Endothelial cell of umbilical vein (primary cell): ENCODE measurements around the gene CDK19.

ENCODE experiments used
- CTCF ChIP-seq, 2 donors: IDR thresholded peaks; 1 replicate in 1 of 2; 2 replicates in 1 of 2; pipeline ENCODE4 v1.5.1; 2011; ENCODE audit warnings: low read length in 2 of 2, mild to moderate bottlenecking in 2 of 2, moderate library complexity in 2 of 2, control low read depth in 1 of 2, inconsistent platforms in 1 of 2, low read depth in 1 of 2; ENCODE audit not compliant: insufficient read depth in 1 of 2; ENCODE audit errors: extremely low read depth in 1 of 2
- EZH2 ChIP-seq: IDR thresholded peaks from 2 replicates; pipeline ENCODE4 v1.6.1; 2012; ENCODE audit warnings: borderline replicate concordance, low read depth, mild to moderate bottlenecking, moderate library complexity, low read length, inconsistent platforms; ENCODE audit not compliant: severe bottlenecking
- MAX ChIP-seq: IDR thresholded peaks from 2 replicates; pipeline ENCODE4 v1.6.1; 2011; ENCODE audit not compliant: insufficient read depth, insufficient read length
- MYC ChIP-seq: IDR thresholded peaks from one replicate; pipeline ENCODE4 v1.6.1; 2011; ENCODE audit warnings: mild to moderate bottlenecking, low read depth, low read length
- POLR2A ChIP-seq: IDR thresholded peaks from 2 replicates; pipeline ENCODE4 v1.6.1; 2012; ENCODE audit warnings: low read depth, mild to moderate bottlenecking, control low read depth, low read length
- POLR2AphosphoS5 ChIP-seq: IDR thresholded peaks from 2 replicates; pipeline ENCODE4 v1.6.1; 2012; ENCODE audit warnings: low read depth, mild to moderate bottlenecking, control low read depth, low read length, moderate library complexity; ENCODE audit not compliant: insufficient read depth

GRCh38 chr6:110731196-110731595 is 84.1 kb downstream of the CDK19 start:
- no peak for TF ChIP-seq CTCF (IDR thresholded peaks at IDR 0.05; ENCODE audit: extremely low read depth in 1 of 2, insufficient read depth in 1 of 2, low read depth in 1 of 2, low read length in 2 of 2)
- TF ChIP-seq POLR2A: no peak
- no peak for TF ChIP-seq MYC
- no peak for TF ChIP-seq POLR2AphosphoS5
- TF ChIP-seq EZH2: no peak
- no peak for TF ChIP-seq MAX
